Subcutaneous abdominal adipose tissue (tissue), 5 donors: Measurements from ENCODE around the gene ARID3A.
A peak's percentile ranks its signal among the peaks of the same experiment; 100 is the strongest.

Experiments
- H3K27ac ChIP-seq: one replicate; pipeline ENCODE4 v1.7.0; 2013; ENCODE audit warnings: low read depth, mild to moderate bottlenecking, inconsistent platforms, low read length, moderate library complexity
- H3K27me3 ChIP-seq, 5 donors: one replicate each; pipeline ENCODE4 v1.7.0; 2013; ENCODE audit warnings: low read length in 5 of 5, inconsistent platforms in 1 of 5; ENCODE audit not compliant: control insufficient read depth in 5 of 5, insufficient read depth in 4 of 5
- H3K36me3 ChIP-seq, 5 donors: one replicate each; pipeline ENCODE4 v1.7.0; 2013; ENCODE audit warnings: low read length in 5 of 5; ENCODE audit not compliant: control insufficient read depth in 5 of 5, insufficient read depth in 5 of 5
- H3K4me1 ChIP-seq, 5 donors: one replicate each; pipeline ENCODE4 v1.7.0; 2013; ENCODE audit warnings: low read length in 5 of 5, mild to moderate bottlenecking in 3 of 5, moderate library complexity in 1 of 5; ENCODE audit not compliant: control insufficient read depth in 5 of 5, insufficient read depth in 5 of 5
- H3K4me3 ChIP-seq, 5 donors: one replicate each; pipeline ENCODE4 v1.7.0; 2013; ENCODE audit warnings: low read length in 5 of 5, low read depth in 1 of 5
- H3K9ac ChIP-seq, 5 donors: one replicate each; pipeline ENCODE4 v1.7.0; 2013; ENCODE audit warnings: low read length in 5 of 5, mild to moderate bottlenecking in 4 of 5, moderate library complexity in 3 of 5
- H3K9me3 ChIP-seq, 5 donors: one replicate each; pipeline ENCODE4 v1.7.0; 2013; ENCODE audit warnings: low read length in 5 of 5; ENCODE audit not compliant: control insufficient read depth in 5 of 5
- donor health status: healthy.
- donor health status: healthy.
- donor health status: healthy.
- donor health status: healthy.
- donor health status: healthy.

Gene ARID3A

DNA sequence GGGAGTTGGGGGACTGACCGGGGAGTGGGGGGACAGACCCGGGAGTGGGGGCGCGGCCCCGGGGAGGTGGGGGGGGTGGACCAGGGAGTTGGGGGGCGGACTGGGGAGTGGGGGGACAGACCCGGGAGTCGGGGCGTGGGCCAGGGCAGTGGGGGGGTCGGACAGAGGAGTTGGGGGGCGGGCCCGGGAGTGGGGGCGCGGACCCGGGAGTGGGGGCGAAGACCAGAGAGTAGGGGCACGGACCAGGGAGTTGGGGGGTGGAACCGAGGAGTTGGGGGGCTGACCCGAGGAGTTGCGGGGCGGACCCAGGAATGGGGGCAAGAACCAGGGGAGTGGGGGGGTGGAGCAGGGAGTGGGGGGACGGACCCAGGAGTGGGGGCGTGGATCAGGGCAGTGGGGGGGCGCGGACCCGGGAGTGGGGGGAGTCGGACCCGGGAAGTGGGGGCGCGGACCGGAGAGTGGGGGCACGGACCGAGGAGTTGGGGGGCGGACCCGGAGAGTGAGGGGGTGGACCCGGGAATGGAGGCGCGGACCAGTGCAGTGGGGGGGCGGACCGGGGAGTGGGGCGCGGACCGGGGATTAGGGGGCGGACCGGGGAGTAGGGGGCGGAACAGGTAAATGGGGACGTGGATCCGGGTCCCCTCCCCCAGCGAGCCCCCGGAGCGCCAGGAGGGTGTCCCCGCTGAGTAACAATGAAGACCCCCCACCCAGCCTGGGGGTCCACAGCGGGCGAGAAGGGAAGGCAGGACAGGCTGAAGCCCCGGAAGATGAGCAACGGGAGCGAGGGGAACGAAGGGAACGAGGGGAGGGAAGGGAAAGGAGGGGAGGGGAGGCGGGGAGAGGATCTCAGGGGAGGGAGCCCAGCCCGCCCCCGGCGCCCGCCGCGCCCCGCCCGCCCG is 13.4 kb upstream of the ARID3A start:
- H3K27ac ChIP-seq, result peak overlapping the region; percentile 23
- peak overlapping the region in 4 of 5 donors; percentile 59 to 79 (median 66) for H3K9ac ChIP-seq

DNA sequence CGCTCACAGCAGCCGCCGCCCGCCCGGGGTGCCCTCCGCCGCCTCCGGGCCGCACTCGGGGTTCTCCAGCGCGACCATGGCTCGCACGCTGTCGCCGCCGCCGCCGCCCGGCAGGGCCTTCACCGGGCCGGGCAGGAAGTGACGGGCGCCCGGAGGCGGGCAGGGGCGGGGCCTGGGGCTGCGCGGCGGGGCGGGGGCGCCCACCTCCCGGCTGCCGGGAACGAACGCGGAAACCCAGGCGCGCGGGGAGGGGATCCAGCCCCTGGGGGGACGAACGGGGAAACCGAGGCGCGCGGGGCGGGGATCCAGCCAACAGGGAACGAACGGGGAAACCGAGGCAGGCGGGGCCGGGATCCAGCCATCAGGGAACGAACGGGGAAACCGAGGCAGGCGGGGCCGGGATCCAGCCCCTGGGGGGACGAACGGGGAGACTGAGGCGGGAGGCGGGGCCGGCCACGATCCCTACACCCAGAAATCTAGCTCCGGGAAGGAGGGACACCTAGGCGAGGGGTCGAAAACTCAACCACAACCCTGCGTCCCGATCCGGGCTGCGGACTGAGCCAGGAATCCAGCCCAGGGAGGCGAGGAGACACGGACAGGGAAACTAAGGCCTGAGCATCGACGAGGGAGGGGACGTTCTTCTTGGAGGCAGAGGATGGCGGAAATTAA is 12.6 kb upstream of the ARID3A start, which contains the start of gene R3HDM4:
Gene R3HDM4, minus strand, starts transcription at position 140 of the 669 bp plus-strand sequence. Its CDS starts 62 bp downstream, at position 78.
- peak within 1 kb of the TSS; percentile 72 for H3K27ac ChIP-seq

More for the DNA sequence above, 13.4 kb upstream of the ARID3A start:
- Histone ChIP-seq H3K27me3 (peaks cover 2 to 7% (median 4%) of the 10 kb centered on the region in 5 donors), H3K4me1 (peaks cover 2 to 22% (median 11%) of the 10 kb centered on the region in 5 donors), H3K9me3 (no peaks in the 10 kb centered on the region), H3K4me3 (peak overlapping the region; percentile 64 to 77 (median 70)), H3K36me3 (no peaks in the 10 kb centered on the region)

DNA sequence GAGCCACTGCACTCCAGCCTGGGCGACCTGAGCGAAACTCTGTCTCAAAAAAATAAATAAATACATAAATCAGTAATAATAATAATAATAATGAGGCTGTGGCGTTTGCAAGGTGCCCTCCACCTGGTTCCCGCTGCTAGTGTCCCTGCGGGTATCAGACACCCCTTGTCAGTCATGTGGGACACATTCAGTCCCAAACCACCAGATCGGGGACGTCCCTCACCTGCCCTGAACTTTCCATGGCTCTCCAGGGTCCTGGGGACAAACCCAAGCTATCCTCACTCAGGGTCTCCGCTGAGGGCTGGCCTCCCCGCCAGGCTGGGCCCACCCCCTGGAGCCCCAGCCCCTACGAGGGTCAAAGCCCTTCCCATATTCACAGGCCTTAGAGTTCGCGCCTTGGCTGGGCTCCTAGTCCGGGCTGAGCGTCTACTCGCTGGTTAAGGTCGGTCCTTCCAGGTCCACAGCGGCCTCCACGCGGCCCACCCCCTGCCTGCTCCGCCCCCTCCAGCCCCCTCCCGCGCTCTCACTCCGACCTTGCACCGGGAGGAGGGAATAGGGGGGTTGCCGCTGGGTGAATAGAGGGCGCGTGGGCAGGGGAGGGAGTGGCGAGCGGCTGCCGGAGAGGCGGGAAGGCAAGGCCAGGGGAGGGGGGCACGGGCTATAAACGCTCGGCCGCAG is 9.1 kb upstream of the ARID3A start:
- Histone ChIP-seq H3K4me3 (peak overlapping the region in 2 of 5 donors; percentile 52 to 53), H3K27me3 (peaks cover 22 to 36% (median 27%) of the 10 kb centered on the region in 5 donors), H3K9ac (no peak overlapping the region), H3K36me3 (no peaks in the 10 kb centered on the region), H3K4me1 (peaks cover 2 to 49% (median 27%) of the 10 kb centered on the region in 5 donors), H3K9me3 (no peaks in the 10 kb centered on the region), H3K27ac (no peak overlapping the region)

More for the DNA sequence above, 12.6 kb upstream of the ARID3A start, which contains the start of gene R3HDM4:
- Histone ChIP-seq H3K4me3 (peak within 1 kb of the TSS; percentile 76 to 87 (median 80)), H3K4me1 (peaks cover 2 to 27% (median 17%) of the 10 kb centered on the region in 5 donors), H3K9ac (peak within 1 kb of the TSS; percentile 76 to 94 (median 82)), H3K27me3 (peaks cover 8 to 14% (median 12%) of the 10 kb centered on the region in 5 donors), H3K36me3 (no peaks in the 10 kb centered on the region), H3K9me3 (no peaks in the 10 kb centered on the region)

DNA sequence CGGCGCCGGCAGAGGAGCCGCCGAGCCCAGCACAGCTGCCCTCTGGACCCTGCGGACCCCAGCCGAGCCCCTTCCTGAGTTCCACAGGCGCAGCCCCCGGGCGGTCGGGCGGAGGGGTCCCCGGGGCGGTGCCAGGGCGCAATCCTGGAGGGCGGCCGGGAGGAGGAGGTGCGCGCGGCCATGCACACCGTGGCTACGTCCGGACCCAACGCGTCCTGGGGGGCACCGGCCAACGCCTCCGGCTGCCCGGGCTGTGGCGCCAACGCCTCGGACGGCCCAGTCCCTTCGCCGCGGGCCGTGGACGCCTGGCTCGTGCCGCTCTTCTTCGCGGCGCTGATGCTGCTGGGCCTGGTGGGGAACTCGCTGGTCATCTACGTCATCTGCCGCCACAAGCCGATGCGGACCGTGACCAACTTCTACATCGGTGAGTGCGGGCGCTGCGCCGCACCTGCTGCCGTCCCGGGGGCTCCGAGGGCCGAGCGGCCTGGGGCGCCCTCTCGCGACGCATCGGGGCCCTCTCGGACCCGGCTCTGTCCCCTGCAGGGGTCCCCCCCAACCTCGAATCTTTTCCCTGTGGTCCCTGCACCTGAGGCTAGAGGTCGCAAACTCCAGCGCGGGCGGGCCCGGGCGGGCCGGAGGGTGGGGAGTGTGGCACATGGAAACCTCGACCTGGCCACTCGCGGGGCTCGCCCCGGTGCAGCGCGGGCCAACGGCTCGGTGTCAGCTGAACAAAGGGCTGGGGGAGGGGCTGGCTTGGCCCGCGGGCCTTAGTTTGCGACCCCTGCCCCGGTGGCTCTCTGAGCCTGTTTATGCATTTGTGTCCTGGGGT is 8.3 kb upstream of the ARID3A start, which contains the start of gene KISS1R:
Gene KISS1R, plus strand, starts transcription at position 11 of the 829 bp plus-strand sequence. Its CDS starts 170 bp downstream, at position 181.
- peak within 1 kb of the TSS in 2 of 5 donors; percentile 52 to 53 for H3K4me3 ChIP-seq

DNA sequence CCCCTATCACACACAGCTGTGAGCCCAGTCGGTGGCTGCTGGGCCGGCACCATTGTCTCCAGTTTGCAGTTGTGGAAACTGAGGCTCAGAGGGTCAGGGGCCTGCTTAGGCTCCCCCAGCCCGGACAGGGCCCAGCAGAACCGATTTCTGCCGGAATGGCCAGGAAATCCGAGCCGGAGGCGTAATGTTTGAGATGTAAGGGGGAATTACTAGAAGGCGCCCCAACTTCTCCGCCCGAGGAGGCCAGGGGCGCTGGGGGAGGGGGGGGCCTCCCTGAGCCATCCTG is 7.7 kb upstream of the ARID3A start:
- Histone ChIP-seq H3K4me1 (peaks cover 2 to 51% (median 29%) of the 10 kb centered on the region in 5 donors), H3K27ac (no peak overlapping the region), H3K27me3 (peaks cover 22 to 36% (median 27%) of the 10 kb centered on the region in 5 donors), H3K9me3 (no peaks in the 10 kb centered on the region), H3K9ac (no peak overlapping the region), H3K4me3 (no peak overlapping the region), H3K36me3 (no peaks in the 10 kb centered on the region)

More for the DNA sequence above, 8.3 kb upstream of the ARID3A start, which contains the start of gene KISS1R:
- Histone ChIP-seq H3K9me3 (no peaks in the 10 kb centered on the region), H3K4me1 (peaks cover 2 to 51% (median 29%) of the 10 kb centered on the region in 5 donors), H3K9ac (peak within 1 kb of the TSS in 1 of 5 donors; percentile 41), H3K36me3 (no peaks in the 10 kb centered on the region), H3K27me3 (peaks cover 22 to 36% (median 27%) of the 10 kb centered on the region in 5 donors), H3K27ac (no peak within 1 kb of the TSS)

DNA sequence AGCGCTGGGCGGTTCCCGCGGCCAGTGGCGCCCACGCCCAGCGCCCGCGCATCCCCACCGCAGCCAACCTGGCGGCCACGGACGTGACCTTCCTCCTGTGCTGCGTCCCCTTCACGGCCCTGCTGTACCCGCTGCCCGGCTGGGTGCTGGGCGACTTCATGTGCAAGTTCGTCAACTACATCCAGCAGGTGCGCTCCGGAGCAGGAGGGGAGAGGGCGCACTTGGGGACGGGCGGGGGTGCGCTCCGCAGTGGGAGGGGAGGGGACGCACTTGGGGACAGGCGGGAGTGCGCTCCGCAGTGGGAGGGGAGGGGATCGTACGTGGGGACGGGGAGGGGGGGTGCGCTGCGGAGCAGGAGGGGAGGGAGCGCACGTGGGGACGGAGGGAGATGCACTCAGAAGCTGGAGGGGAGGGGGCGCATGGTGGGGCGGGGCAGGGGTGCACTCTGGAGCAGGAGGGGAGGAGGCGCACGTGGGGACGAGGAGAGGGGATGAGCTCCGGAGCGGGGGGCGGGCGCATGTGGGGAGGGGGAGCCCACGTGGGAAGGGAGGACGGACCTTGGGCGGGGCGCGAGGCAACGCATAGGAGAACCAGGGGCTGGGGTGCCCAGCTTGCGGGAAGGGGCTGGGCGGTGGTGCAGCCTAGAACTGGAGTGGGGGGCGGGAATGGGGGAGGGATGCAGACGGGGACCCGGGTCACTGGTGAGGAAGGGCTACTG is 7.2 kb upstream of the ARID3A start:
- Histone ChIP-seq H3K4me3 (no peak overlapping the region), H3K4me1 (peaks cover under 1 to 49% (median 27%) of the 10 kb centered on the region in 5 donors)

DNA sequence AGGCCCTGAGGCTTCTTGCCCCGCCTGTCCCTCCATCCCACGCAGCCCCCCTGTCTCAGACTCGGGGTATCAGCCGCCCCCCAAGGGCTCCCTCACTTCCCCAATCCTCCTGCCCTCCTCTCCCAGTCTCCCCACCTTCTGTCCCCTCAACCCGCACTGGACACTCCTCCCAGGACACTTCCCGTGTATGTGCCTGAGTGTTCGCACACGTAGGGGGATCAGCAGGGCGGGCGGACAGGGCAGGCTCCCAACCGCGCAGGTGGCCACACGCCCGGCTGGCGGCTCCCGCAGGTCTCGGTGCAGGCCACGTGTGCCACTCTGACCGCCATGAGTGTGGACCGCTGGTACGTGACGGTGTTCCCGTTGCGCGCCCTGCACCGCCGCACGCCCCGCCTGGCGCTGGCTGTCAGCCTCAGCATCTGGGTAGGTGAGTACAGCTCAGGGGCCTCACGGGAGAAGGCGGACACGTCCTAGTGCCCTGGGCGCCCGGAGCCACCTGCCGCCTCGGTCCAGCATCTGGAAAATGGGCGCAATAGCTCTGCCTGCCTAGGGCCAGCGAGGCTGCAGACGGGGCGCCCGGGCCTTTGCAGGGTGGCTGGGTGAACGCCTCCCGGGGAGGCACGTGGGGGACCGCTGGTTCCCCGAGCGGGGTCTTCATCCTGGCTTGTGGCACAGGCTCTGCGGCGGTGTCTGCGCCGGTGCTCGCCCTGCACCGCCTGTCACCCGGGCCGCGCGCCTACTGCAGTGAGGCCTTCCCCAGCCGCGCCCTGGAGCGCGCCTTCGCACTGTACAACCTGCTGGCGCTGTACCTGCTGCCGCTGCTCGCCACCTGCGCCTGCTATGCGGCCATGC is 6.4 kb upstream of the ARID3A start:
- Histone ChIP-seq H3K4me3 (no peak overlapping the region), H3K9ac (no peak overlapping the region), H3K27me3 (peaks cover 22 to 36% (median 27%) of the 10 kb centered on the region in 5 donors), H3K27ac (no peak overlapping the region), H3K4me1 (peaks cover 0 to 54% (median 27%) of the 10 kb centered on the region in 5 donors), H3K36me3 (no peaks in the 10 kb centered on the region), H3K9me3 (no peaks in the 10 kb centered on the region)

More for the DNA sequence above, 7.2 kb upstream of the ARID3A start:
- Histone ChIP-seq H3K36me3 (no peaks in the 10 kb centered on the region), H3K9me3 (no peaks in the 10 kb centered on the region), H3K27me3 (peaks cover 22 to 36% (median 27%) of the 10 kb centered on the region in 5 donors), H3K27ac (no peak overlapping the region), H3K9ac (no peak overlapping the region)
